H1 (cell line): ENCODE data around the gene OMA1. TPM values are rescaled to one million over a fixed set of nuclear protein-coding genes. Genes with fewer than 3 reads are reported as not detected.

Source experiments
- CTCF ChIA-PET: fragments of 300-600 bp; sonication (Branson Sonifier 250); formaldehyde crosslinking; loops from one replicate; lab custom pipeline; 2021; ENCODE audit not compliant: partially characterized antibody; lab: Charles Lee
- POLR2A ChIA-PET: fragments of 300-600 bp; sonication (Branson Sonifier 250); formaldehyde crosslinking; loops from one replicate; lab custom pipeline; 2021; ENCODE audit warnings: inconsistent platforms; ENCODE audit not compliant: partially characterized antibody; lab: Charles Lee
- DNase-seq, 2 experiments: peaks; one replicate each; pipeline versions ENCODE4 v3.0.0 to v3.0.0-alpha.2; 2010 to 2022; ENCODE audit warnings: low spot score in 2 of 2, low read depth in 1 of 2, mixed read lengths in 1 of 2
- FAIRE-seq: peaks from 2 replicates; lab custom pipeline; 2011; peaks lifted over from hg19 to GRCh38; lab: Jason Lieb, UNC
- H2AFZ ChIP-seq: 2 replicates; pipeline ENCODE4 v1.8.1; 2012; ENCODE audit warnings: low read length, inconsistent platforms
- H2AK5ac ChIP-seq: 2 replicates; pipeline ENCODE4 v1.6.1; 2013; ENCODE audit warnings: low read depth, low read length
- H2BK120ac ChIP-seq: replicated peaks from 2 replicates; pipeline ENCODE3; 2013; ENCODE audit warnings: low read depth, low read length, inconsistent platforms
- H2BK12ac ChIP-seq: 2 replicates; pipeline ENCODE4 v1.6.1; 2013; ENCODE audit warnings: low read depth, low read length
- H2BK15ac ChIP-seq: 2 replicates; pipeline ENCODE4 v1.6.1; 2013; ENCODE audit warnings: low read length
- H2BK20ac ChIP-seq: 2 replicates; pipeline ENCODE4 v1.6.1; 2013; ENCODE audit warnings: low read length
- H2BK5ac ChIP-seq: 2 replicates; pipeline ENCODE4 v1.6.1; 2013; ENCODE audit warnings: low read depth, low read length
- H3K14ac ChIP-seq: 2 replicates; pipeline ENCODE4 v1.6.1; 2013; ENCODE audit warnings: inconsistent platforms; ENCODE audit not compliant: insufficient read length
- H3K18ac ChIP-seq: 2 replicates; pipeline ENCODE4 v1.6.1; 2013; ENCODE audit warnings: low read length; ENCODE audit errors: extremely low read depth
- H3K23ac ChIP-seq: 2 replicates; pipeline ENCODE4 v1.6.1; 2013; ENCODE audit warnings: inconsistent platforms; ENCODE audit not compliant: insufficient read length
- H3K23me2 ChIP-seq: 2 replicates; pipeline ENCODE4 v1.6.1; 2013; ENCODE audit warnings: low read depth, low read length
- H3K27ac ChIP-seq: 2 replicates; pipeline ENCODE4 v1.6.1; 2011; ENCODE audit warnings: low read depth, low read length, inconsistent platforms
- H3K27me3 ChIP-seq, 4 experiments: replicated peaks in 1 of 4; 1 replicate in 1 of 4; 2 replicates in 3 of 4; pipeline versions ENCODE4 v1.6.1 to v1.8.1; 2011 to 2013; ENCODE audit warnings: low read length in 3 of 4, mild to moderate bottlenecking in 3 of 4, inconsistent platforms in 2 of 4, mixed read lengths in 2 of 4, moderate library complexity in 1 of 4; ENCODE audit not compliant: control insufficient read depth in 3 of 4, insufficient read depth in 3 of 4; ENCODE audit errors: extremely low read depth in 1 of 4
- H3K36me3 ChIP-seq, 4 experiments: 2 replicates each; pipeline versions ENCODE4 v1.6.1 to v1.8.1; 2011 to 2013; ENCODE audit warnings: mild to moderate bottlenecking in 4 of 4, low read length in 3 of 4, moderate library complexity in 2 of 4, control low read depth in 1 of 4, inconsistent platforms in 1 of 4; ENCODE audit not compliant: insufficient read depth in 4 of 4, control insufficient read depth in 2 of 4
- H3K4ac ChIP-seq: replicated peaks from 2 replicates; pipeline ENCODE3; 2013; ENCODE audit warnings: low read length, low read depth, mixed read lengths, inconsistent platforms; ENCODE audit not compliant: insufficient read length
- H3K4me1 ChIP-seq, 4 experiments: replicated peaks in 1 of 4; 1 replicate in 1 of 4; 2 replicates in 3 of 4; pipeline versions ENCODE4 v1.6.1 to v1.8.1; 2011 to 2013; ENCODE audit warnings: low read length in 3 of 4, inconsistent platforms in 2 of 4, mixed read lengths in 1 of 4; ENCODE audit not compliant: insufficient read depth in 4 of 4, control insufficient read depth in 3 of 4
- H3K4me2 ChIP-seq, 2 experiments: 2 replicates each; pipeline versions ENCODE4 v1.6.1 to v1.8.1; 2011 to 2013; ENCODE audit warnings: low read depth in 2 of 2, low read length in 2 of 2, control low read depth in 1 of 2, inconsistent platforms in 1 of 2, mild to moderate bottlenecking in 1 of 2; ENCODE audit not compliant: insufficient read depth in 1 of 2
- H3K4me3 ChIP-seq, 4 experiments: fragments of 200-600, 300-600 bp in 1 of 4; sonication (generic), shearing (Covaris generic), sonication (Bioruptor Twin) in 1 of 4; 2 replicates each; pipeline versions ENCODE4 v1.5.1 to v1.8.1; 2011 to 2016; ENCODE audit warnings: low read length in 4 of 4, low read depth in 3 of 4, control low read depth in 2 of 4, inconsistent platforms in 2 of 4, mild to moderate bottlenecking in 2 of 4, mixed read lengths in 1 of 4, moderate library complexity in 1 of 4; ENCODE audit not compliant: insufficient read depth in 2 of 4; ENCODE audit errors: extremely low read depth in 1 of 4
- H3K56ac ChIP-seq: replicated peaks from 2 replicates; pipeline ENCODE3; 2013; ENCODE audit warnings: low read depth, mild to moderate bottlenecking, mixed read lengths, low read length, inconsistent platforms; ENCODE audit not compliant: insufficient read length
- H3K79me1 ChIP-seq: 2 replicates; pipeline ENCODE4 v1.6.1; 2013; ENCODE audit warnings: low read depth, low read length, control low read depth
- H3K79me2 ChIP-seq, 2 experiments: 2 replicates each; pipeline versions ENCODE4 v1.6.1 to v1.8.1; 2012 to 2013; ENCODE audit warnings: low read length in 2 of 2, mild to moderate bottlenecking in 2 of 2, inconsistent platforms in 1 of 2; ENCODE audit not compliant: insufficient read depth in 2 of 2, control insufficient read depth in 1 of 2
- H3K9ac ChIP-seq, 4 experiments: replicated peaks in 1 of 4; 1 replicate in 1 of 4; 2 replicates in 3 of 4; pipeline versions ENCODE4 v1.6.1 to v1.8.1; 2011 to 2013; ENCODE audit warnings: low read depth in 3 of 4, low read length in 3 of 4, control low read depth in 2 of 4, mild to moderate bottlenecking in 2 of 4, moderate library complexity in 2 of 4, inconsistent platforms in 1 of 4; ENCODE audit errors: extremely low read depth in 1 of 4
- H3K9me3 ChIP-seq, 2 experiments: 2 replicates each; pipeline versions ENCODE4 v1.6.1 to v1.8.1; 2012 to 2013; ENCODE audit warnings: mild to moderate bottlenecking in 2 of 2, moderate library complexity in 2 of 2, control low read depth in 1 of 2, inconsistent platforms in 1 of 2, low read depth in 1 of 2, low read length in 1 of 2, mixed read lengths in 1 of 2; ENCODE audit not compliant: insufficient read depth in 2 of 2
- H4K20me1 ChIP-seq, 2 experiments: replicated peaks in 1 of 2; 2 replicates each; pipeline versions ENCODE3 to v1.8.1; 2011 to 2013; ENCODE audit warnings: inconsistent platforms in 2 of 2, low read length in 2 of 2, mild to moderate bottlenecking in 1 of 2; ENCODE audit not compliant: insufficient read depth in 2 of 2, control insufficient read depth in 1 of 2
- H4K5ac ChIP-seq: 2 replicates; pipeline ENCODE4 v1.6.1; 2013; ENCODE audit warnings: low read length, low read depth, mixed read lengths, inconsistent platforms; ENCODE audit not compliant: insufficient read length
- H4K8ac ChIP-seq: 2 replicates; pipeline ENCODE4 v1.8.0; 2013; ENCODE audit warnings: mild to moderate bottlenecking, moderate library complexity, low read length, inconsistent platforms; ENCODE audit not compliant: insufficient read depth; ENCODE audit errors: extremely low read depth
- H4K91ac ChIP-seq: replicated peaks from 2 replicates; pipeline ENCODE3; 2013; ENCODE audit warnings: low read length, mixed read lengths, inconsistent platforms; ENCODE audit not compliant: insufficient read length
- PHF8 ChIP-seq: fragments of 200-600 bp; sonication (generic); conservative IDR thresholded peaks from 2 replicates; pipeline ENCODE4 v1.7.1; 2012; ENCODE audit warnings: low read depth, mild to moderate bottlenecking, inconsistent platforms, low read length, moderate library complexity
- WGBS, 2 experiments: shearing (Covaris generic) in 1 of 2; methylation state at CpG; one replicate each; pipeline versions ENCODE4 v1.1.6 to v1.1.7; 2013 to 2015; ENCODE audit warnings: low lambda C conversion rate in 2 of 2, mixed read lengths in 2 of 2, inconsistent platforms in 1 of 2, low coverage in 1 of 2, missing lambda C conversion rate in 1 of 2; ENCODE audit not compliant: insufficient replicate concordance in 2 of 2, insufficient coverage in 1 of 2, insufficient read length in 1 of 2; ENCODE audit errors: extremely low coverage in 1 of 2, missing lambda C conversion rate in 1 of 2; 5-methylcytosine and 5-hydroxymethylcytosine counted together
- polyA plus RNA-seq, 7 experiments: library from polyadenylated mRNA; depleted of rRNA in 3 of 7; stranded (reverse) in 5 of 7; unstranded in 2 of 7; fragments of >200 nt in 5 of 7; fragments of 200-250 nt in 2 of 7; gene quantifications; 1 replicate in 5 of 7; 2 replicates in 1 of 7; 4 replicates in 1 of 7; pipeline versions ENCODE4 v1.2.1 to v1.2.3, GENCODE V29; 2011 to 2013; ENCODE audit warnings: missing spikeins in 2 of 7, mixed read lengths in 2 of 7
- total RNA-seq: library from RNA; stranded (reverse); fragmentation: NEBNext Ultra II Directional; extraction: Animal tissue kit (Norgen Biotek cat#: 25700); gene quantifications from 2 replicates; pipeline ENCODE4 v1.2.1, GENCODE V29; 2021

OMA1 gene
- total and polyA plus RNA-seq, 2 of the 8 experiments (the other 6 are each of a cell fraction or from before 2014, with no cell fraction given), result 7.7 to 11.7 TPM

DNA sequence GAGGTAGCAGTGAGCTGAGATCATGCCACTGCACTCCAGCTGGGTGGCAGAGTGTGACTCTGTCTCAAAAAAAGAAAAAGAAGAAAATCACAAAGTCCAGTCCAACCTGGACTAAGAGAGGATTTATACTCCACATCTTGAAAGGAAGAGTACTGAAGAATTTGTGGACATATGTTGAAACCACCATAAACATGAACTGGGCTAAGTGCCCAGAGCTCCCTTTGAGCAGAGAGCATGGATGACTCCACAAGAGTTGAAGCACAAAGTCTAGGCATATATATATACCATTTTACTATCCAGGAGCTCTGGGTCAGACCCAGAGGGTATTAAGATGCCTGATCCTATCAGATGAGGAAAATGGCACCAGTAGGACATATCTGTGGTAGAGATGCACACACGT lies 86.6 kb downstream of the OMA1 start:
- Histone ChIP-seq H2BK5ac (no peak overlapping the region), H3K18ac (no peak overlapping the region), H2AFZ (no peak overlapping the region), H2BK12ac (no peak overlapping the region), H3K14ac (no peak overlapping the region), H3K56ac (no peak overlapping the region), H3K23ac (no peak overlapping the region), H2BK120ac (no peak overlapping the region), H4K8ac (no peak overlapping the region), H3K4me2 (no peak overlapping the region), H3K27ac (no peak overlapping the region), H2BK20ac (no peak overlapping the region), H3K4me3 (no peak overlapping the region), H4K91ac (no peak overlapping the region), H2BK15ac (no peak overlapping the region), H3K9me3 (no peaks in the 10 kb centered on the region), H3K79me1 (no peaks in the 10 kb centered on the region), H4K5ac (no peak overlapping the region), H3K27me3 (no peaks in the 10 kb centered on the region), H3K9ac (no peak overlapping the region), H3K36me3 (no peaks in the 10 kb centered on the region), H4K20me1 (no peaks in the 10 kb centered on the region), H3K4me1 (no peaks in the 10 kb centered on the region), H3K4ac (no peak overlapping the region), H3K23me2 (no peaks in the 10 kb centered on the region), H2AK5ac (no peak overlapping the region), H3K79me2 (no peaks in the 10 kb centered on the region)
- WGBS, 2 experiments, result 87% methylated on average over 1 of the region's 1 CpG; no CpG with 5 or more reads in 1 of the 2 experiments
- ChIA-PET POLR2A (no interaction called here), CTCF (no interaction called here)
- no peak for DNase-seq
- FAIRE-seq, result no peak
- TF ChIP-seq PHF8, result no peak
